GM12801 (cell line): Measurements from ENCODE around the gene CCDC51.

ENCODE experiments used
- TF ChIP-seq, protein P1 (sequence below): IDR thresholded peaks from one replicate; pipeline ENCODE4 v1.5.1; 2011; ENCODE audit warnings: control low read depth; ENCODE audit not compliant: insufficient read length; ENCODE audit errors: extremely low read depth

The CCDC51 gene

DNA sequence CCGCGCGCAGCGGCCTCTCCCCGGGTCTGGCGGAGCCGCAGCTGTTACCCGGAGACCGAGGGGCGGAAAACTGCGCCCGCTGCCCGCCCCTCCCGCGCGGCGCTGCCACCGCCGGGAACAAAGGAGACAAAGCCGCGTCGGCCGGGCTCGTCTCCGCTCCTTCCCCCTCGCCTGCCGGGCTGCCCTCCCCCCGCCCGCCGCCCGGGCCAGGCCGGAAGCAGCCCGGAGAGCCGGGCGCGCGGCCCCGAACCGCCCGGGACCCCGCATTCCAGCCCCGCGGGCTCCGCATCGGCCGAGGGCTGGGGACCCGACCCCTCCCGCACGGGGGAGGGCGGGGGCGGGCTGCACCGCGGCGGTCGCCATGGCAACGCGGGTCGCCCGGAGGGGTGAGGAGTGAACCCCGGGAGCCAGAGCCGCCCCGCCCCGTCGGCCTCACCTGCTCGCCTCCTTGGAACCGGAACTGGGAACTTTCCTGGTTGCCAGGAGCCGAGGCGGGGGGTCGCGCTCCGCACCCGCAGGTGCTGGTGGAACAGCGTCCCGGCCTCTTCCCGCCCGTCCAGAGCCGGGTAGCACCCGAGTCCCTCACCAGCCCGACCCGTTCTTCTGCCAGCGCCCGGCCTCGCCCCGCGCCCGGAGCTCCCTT, 10.5 kb downstream of the CCDC51 start:
- TF ChIP-seq, protein P1, sequence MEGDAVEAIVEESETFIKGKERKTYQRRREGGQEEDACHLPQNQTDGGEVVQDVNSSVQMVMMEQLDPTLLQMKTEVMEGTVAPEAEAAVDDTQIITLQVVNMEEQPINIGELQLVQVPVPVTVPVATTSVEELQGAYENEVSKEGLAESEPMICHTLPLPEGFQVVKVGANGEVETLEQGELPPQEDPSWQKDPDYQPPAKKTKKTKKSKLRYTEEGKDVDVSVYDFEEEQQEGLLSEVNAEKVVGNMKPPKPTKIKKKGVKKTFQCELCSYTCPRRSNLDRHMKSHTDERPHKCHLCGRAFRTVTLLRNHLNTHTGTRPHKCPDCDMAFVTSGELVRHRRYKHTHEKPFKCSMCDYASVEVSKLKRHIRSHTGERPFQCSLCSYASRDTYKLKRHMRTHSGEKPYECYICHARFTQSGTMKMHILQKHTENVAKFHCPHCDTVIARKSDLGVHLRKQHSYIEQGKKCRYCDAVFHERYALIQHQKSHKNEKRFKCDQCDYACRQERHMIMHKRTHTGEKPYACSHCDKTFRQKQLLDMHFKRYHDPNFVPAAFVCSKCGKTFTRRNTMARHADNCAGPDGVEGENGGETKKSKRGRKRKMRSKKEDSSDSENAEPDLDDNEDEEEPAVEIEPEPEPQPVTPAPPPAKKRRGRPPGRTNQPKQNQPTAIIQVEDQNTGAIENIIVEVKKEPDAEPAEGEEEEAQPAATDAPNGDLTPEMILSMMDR, result no peak

DNA sequence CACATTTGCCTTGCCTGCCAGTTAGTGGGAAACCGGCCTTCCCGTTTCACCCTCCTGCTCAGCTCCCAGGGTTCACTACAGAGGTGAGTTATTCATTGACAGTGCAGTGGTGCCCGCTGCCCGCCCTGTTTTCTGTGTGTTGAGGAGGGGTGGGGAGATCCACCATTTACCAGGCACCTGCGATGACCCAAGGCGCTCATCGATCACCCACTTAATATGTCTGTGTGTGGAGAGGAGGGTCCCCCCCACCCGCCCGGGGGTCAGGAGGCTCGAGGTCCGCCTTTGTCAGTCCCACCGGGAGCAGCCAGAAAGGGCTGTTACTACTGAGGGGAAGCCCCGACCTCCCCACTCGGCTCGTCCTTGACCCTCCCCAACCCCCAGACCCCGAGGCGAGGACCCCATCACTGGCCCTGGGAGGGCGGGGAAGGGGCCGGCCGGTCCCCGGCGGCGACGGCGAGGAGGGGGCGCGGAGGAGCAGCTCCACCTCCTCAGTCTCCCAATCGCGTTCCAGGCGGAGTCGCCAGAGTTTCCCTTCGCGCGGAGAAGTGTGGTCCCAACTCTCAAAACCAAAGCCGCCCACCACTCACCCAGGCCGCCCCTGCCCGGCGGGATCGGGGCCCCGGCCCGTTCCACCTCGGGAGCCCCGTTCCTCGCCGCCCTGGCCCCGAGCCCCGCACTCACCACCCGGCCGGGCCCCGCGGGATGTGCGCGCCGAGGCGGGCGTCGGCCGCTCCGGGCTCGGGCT, 11.2 kb downstream of the CCDC51 start:
- TF ChIP-seq, protein P1, result no peak

DNA sequence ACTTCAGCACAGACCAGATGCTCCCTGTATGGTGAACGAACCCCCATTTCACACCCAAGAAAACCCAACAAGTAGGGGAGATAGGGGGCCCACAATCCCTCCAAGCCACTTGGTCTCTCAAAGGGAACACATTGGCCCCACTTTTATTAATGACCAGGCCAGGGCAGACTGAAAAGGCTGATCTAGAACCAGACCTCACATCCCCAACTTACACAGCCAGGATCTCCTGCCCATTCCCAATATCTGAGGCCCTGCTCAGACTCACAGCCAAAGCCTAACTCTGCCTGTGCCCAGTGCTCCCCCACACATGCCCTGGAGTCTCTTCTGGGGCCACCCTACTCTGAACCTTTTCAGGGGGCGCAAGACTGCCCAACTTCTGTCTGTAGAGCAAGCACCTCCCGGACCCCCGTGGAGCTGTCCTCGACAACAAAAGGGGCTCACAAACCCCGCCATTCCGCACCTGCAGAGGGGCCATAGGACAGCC, 11.8 kb downstream of the CCDC51 start:
- TF ChIP-seq, protein P1, result no peak

DNA sequence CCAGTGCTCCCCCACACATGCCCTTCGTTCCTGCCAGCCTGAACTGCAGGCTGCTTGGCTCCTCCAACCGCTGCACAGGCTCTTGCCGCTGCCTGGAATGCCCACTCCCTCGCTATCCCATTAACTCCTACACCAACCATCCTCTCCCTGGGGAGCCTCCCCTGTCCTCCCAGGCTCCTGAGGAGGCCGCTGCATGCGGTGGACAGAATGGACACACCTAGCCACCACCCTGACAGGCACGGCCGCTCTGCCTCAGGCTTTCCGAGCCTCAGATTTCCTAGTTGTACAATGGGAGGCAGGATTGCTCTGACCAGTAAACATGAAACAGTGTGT, 12.3 kb downstream of the CCDC51 start:
- TF ChIP-seq, protein P1, result no peak

DNA sequence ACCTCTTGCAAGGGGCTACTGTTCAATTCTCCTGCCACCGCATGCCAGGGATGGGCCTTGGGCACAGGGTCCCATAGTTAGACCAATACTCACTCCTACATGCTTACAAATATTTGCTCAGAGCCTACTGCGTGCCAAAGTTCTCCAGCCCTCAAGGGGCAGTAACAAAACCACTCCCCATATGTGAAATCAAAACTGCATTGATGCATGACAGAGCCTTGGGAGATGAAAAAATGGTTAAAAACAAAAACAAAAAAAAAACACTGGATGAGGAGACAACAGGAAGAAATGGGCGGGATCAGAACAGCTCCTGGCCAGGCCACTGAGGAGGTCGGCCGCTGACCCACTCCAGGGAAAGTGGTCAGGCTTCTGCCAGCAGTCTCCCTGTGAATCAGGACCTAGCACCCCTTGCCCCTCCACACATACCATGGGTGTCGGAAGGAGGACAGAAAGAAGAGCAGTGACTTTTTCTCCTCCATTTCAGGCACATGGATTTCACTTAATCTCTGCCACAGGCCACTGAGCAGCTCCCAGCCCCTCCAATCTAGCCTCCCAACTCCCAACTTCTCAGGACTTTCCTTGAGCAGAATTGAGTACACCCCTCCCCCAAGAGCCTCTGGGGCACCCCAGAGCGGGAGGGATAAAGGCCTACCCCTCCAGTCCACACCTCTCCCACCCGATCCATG, 12.8 kb downstream of the CCDC51 start:
- TF ChIP-seq, protein P1, result no peak

DNA sequence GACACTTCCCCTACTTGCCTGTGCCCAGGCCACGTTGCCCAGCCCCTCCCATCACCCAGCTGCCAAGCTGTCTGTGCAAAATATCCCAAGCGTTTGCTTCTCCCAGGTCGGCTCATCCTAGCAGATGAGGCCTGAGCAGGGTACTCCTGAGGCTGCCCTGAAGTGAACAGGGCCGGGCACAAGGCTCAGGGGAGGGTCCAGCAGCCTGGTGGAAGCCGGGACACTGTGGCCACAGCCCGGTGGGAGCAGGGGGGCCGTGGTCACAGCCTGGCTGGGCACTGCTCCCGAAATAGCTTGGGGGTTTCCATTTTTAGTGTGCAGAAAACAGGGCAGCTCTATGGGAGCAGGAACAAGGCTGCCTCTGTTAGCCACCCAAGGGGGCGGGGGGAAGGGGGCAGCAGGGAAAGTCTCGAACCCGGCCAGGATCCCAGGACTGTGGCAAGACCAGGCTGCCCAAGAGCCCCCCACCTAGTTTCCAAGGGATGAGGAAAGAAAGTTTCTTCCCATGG, 13.5 kb downstream of the CCDC51 start:
- TF ChIP-seq, protein P1, result no peak

DNA sequence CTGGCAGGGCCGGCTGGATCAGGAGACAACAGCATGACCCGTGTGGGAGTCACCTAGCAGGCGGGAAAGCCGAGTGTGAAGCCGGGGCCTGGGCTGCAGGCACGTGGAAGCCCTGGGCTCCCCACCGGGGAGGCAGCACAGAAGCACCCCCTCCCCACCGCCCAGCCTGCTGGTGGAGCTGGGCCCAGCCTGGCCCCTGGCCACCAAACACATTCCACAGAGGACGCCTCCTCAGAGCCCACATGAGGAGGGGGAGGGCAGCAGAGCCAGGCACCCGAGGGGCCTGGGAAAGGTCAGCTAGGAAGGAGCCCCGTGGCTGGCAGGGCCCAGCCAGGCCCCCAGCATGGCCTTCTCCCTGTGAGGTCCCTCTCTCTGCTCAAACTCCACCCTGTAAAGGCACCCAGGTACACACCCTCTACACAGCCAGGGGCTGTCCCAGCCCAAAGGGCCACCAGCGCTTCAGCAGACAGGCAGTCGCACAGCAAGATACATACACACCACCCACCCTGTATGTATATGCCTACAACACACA, 14.6 kb downstream of the CCDC51 start:
- TF ChIP-seq, protein P1, result no peak
